ENCODE measurements around the gene MBD6. TPM values are rescaled to one million over a fixed set of nuclear protein-coding genes. Genes with fewer than 3 reads are reported as not detected.
A peak's percentile ranks its signal among the peaks of the same experiment; 100 is the strongest.

The MBD6 gene, protein sequence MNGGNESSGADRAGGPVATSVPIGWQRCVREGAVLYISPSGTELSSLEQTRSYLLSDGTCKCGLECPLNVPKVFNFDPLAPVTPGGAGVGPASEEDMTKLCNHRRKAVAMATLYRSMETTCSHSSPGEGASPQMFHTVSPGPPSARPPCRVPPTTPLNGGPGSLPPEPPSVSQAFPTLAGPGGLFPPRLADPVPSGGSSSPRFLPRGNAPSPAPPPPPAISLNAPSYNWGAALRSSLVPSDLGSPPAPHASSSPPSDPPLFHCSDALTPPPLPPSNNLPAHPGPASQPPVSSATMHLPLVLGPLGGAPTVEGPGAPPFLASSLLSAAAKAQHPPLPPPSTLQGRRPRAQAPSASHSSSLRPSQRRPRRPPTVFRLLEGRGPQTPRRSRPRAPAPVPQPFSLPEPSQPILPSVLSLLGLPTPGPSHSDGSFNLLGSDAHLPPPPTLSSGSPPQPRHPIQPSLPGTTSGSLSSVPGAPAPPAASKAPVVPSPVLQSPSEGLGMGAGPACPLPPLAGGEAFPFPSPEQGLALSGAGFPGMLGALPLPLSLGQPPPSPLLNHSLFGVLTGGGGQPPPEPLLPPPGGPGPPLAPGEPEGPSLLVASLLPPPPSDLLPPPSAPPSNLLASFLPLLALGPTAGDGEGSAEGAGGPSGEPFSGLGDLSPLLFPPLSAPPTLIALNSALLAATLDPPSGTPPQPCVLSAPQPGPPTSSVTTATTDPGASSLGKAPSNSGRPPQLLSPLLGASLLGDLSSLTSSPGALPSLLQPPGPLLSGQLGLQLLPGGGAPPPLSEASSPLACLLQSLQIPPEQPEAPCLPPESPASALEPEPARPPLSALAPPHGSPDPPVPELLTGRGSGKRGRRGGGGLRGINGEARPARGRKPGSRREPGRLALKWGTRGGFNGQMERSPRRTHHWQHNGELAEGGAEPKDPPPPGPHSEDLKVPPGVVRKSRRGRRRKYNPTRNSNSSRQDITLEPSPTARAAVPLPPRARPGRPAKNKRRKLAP
- total RNA-seq (2021) (47.3 and 78.4 TPM in 2 replicates), Bru-seq, nascent RNA (percentile 75 among the genes with signal in this experiment), BruChase-seq, experiment 1, labeled RNA remaining after a 2-hour chase (percentile 82 among the genes with signal in this experiment), BruChase-seq, experiment 2, labeled RNA remaining after a 6-hour chase (percentile 92 among the genes with signal in this experiment)
- long read RNA-seq, partial matches to known transcripts: 13 of 18 reads
- long read RNA-seq, other reads (novel, unspliced or antisense): 5 of 18 reads

DNA sequence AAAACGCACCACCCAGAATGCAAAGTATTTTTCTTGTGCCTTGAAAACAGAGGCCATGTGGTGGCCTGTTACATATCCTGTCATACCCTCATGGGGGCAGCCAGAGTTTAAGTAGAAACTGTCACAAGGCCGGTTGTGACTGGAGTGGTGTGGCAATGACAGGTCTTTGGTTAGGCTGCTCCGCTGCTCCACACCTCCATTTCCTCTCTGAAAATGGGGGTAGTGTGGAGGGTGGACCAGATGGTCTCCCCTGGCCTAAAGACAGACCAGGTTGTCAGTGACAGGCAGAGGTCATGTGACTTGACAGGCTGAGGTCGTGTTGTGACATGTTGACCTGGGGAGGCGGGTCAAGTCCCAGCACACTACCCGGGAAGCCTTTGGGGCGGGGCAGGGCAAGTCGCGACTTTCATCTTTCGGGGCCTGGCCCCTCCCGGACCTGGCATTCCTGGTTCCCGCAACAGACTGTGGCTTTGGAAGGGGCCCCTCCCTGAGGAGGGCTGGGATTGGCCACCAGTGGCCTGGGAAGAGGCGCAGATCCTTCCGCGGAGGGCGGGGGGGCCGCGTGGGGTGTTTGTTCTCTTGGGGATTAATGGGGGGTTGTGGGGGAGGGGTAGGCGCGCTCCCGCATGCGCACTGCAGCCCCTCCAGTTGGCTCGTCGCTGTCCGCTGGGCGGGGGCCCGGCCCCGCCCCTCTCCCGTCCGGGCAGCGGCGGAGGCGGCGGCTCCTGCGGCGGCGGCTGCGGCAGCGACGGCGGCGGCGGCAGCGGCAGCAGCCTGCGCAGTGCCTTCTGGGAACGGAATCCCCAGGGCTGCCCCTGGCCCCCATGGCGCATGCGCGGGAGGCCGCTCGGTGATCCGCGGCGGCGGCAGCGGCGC lies at the start of gene MBD6:
MBD6 (plus strand) TSS at position 814 of the 876 bp plus-strand sequence. CDS start 1,480 bp downstream, outside the sequence.
- Histone ChIP-seq H2AFZ (peak within 1 kb of the TSS; percentile 75), H3K79me2 (ENCODE audit: low read depth) (peaks cover 55% of the 10 kb centered on the region), H3K9me2 (ENCODE audit: insufficient read depth) (no peaks in the 10 kb centered on the region), H3K4me2 (peak within 1 kb of the TSS; percentile 88), H3K27me3 (ENCODE audit: insufficient read depth, low read depth) (no peaks in the 10 kb centered on the region), H3F3A (ENCODE audit: insufficient read depth, low read depth) (peaks cover 45% of the 10 kb centered on the region), H3K4me1 (replicated peaks; ENCODE audit: insufficient read depth) (peaks cover 34% of the 10 kb centered on the region), H3K27ac (peak within 1 kb of the TSS; percentile 86), H3K36me3 (ENCODE audit: low read depth) (peaks cover 25% of the 10 kb centered on the region), H4K20me1 (ENCODE audit: insufficient read depth) (peaks cover 43% of the 10 kb centered on the region), H3K4me3 (peak within 1 kb of the TSS; percentile 98), H3K9me3 (ENCODE audit: insufficient read depth, low read depth) (no peaks in the 10 kb centered on the region)
- peak; percentile 72 to 87 for DNase-seq
- ChIA-PET POLR2A (ENCODE audit: unreplicated experiment) (no interaction called here), CTCF (interaction anchor here (0.6 kb wide), 1 partner anchor 51 kb away, joined by 8 read pairs; no protein-coding TSS in a partner anchor)
- intact Hi-C loops (cut with micrococcal nuclease; ENCODE audit: unreplicated experiment): loop anchor here (2.0 kb wide), 2 partner anchors 25 to 231 kb away; partner anchors contain the start of genes CDK4 and DCTN2
- BruUV-seq (replicated peaks): no TSS peak
- TF ChIP-seq, protein P1, sequence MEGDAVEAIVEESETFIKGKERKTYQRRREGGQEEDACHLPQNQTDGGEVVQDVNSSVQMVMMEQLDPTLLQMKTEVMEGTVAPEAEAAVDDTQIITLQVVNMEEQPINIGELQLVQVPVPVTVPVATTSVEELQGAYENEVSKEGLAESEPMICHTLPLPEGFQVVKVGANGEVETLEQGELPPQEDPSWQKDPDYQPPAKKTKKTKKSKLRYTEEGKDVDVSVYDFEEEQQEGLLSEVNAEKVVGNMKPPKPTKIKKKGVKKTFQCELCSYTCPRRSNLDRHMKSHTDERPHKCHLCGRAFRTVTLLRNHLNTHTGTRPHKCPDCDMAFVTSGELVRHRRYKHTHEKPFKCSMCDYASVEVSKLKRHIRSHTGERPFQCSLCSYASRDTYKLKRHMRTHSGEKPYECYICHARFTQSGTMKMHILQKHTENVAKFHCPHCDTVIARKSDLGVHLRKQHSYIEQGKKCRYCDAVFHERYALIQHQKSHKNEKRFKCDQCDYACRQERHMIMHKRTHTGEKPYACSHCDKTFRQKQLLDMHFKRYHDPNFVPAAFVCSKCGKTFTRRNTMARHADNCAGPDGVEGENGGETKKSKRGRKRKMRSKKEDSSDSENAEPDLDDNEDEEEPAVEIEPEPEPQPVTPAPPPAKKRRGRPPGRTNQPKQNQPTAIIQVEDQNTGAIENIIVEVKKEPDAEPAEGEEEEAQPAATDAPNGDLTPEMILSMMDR (conservative IDR thresholded peaks at IDR 0.05): no peak; the same call in 1 of the 2 replicates
- no peak for TF ChIP-seq EZH2 (IDR thresholded peaks at IDR 0.05; ENCODE audit: low read depth)

DNA sequence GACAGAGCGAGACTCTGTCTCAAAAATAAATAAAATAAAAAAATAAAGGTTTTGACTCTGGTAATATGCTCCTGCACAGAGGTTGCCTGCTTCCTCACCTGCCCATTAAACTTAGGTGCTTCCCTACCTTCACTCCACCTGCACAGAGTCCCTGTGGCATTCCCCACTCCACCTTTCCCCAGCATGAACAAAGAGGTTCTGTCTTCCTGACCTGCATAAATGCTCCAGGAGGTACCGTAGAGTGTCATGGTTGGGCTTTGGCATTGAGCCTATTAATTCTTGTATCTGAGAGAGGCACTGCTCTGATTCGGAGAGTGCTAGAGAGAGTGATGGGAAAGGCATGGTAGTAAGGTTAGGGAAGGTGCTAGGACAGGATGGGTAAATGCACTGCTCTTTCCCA lies 49.2 kb upstream of the MBD6 start:
- no peak for DNase-seq
- Histone ChIP-seq H3K9me3 (ENCODE audit: insufficient read depth, low read depth) (no peaks in the 10 kb centered on the region), H3K36me3 (ENCODE audit: low read depth) (no peaks in the 10 kb centered on the region), H3K4me2 (no peak overlapping the region), H3K4me3 (no peak overlapping the region), H3F3A (ENCODE audit: insufficient read depth, low read depth) (no peaks in the 10 kb centered on the region), H4K20me1 (ENCODE audit: insufficient read depth) (no peaks in the 10 kb centered on the region), H3K27ac (no peak overlapping the region), H3K4me1 (replicated peaks; ENCODE audit: insufficient read depth) (no peaks in the 10 kb centered on the region), H3K79me2 (ENCODE audit: low read depth) (no peaks in the 10 kb centered on the region), H2AFZ (no peak overlapping the region), H3K9me2 (ENCODE audit: insufficient read depth) (no peaks in the 10 kb centered on the region), H3K27me3 (ENCODE audit: insufficient read depth, low read depth) (peaks cover 71% of the 10 kb centered on the region)
- CTCF ChIA-PET: no interaction called here
- POLR2A ChIA-PET (ENCODE audit: unreplicated experiment): no interaction called here
- intact Hi-C loops (cut with micrococcal nuclease; ENCODE audit: unreplicated experiment): no loop called here
- no TSS peak for BruUV-seq (replicated peaks)
- TF ChIP-seq EZH2 (IDR thresholded peaks at IDR 0.05; ENCODE audit: low read depth): no peak
- TF ChIP-seq, protein P1 (conservative IDR thresholded peaks at IDR 0.05): no peak
